ENCODE measurements around the gene NUCKS1.

The NUCKS1 gene

DNA sequence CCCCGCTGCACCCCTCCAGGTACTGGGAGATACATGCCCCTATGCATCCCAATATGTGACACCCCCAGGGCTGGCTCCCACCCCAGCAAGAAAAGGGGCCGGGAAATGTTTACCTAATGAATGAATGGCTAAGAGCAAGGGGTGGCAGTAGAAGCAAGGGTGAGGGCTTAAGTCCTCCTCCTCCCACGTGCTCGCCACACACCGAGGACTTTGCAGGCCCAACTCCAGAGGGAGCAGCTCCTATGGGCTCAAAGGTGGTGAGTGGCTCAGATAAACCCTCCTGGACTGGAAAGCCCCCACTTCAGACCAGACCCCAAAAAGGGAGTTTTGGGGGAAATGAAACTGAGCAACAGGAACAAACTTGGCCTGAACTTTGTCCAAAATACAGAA lies 81.0 kb downstream of the NUCKS1 start:
- TF ChIP-seq, protein P1, sequence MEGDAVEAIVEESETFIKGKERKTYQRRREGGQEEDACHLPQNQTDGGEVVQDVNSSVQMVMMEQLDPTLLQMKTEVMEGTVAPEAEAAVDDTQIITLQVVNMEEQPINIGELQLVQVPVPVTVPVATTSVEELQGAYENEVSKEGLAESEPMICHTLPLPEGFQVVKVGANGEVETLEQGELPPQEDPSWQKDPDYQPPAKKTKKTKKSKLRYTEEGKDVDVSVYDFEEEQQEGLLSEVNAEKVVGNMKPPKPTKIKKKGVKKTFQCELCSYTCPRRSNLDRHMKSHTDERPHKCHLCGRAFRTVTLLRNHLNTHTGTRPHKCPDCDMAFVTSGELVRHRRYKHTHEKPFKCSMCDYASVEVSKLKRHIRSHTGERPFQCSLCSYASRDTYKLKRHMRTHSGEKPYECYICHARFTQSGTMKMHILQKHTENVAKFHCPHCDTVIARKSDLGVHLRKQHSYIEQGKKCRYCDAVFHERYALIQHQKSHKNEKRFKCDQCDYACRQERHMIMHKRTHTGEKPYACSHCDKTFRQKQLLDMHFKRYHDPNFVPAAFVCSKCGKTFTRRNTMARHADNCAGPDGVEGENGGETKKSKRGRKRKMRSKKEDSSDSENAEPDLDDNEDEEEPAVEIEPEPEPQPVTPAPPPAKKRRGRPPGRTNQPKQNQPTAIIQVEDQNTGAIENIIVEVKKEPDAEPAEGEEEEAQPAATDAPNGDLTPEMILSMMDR (IDR thresholded peaks at IDR 0.05; ENCODE audit: control insufficient read depth, insufficient read depth, low read depth, low read length, missing control alignments): no peak
- no peak overlapping the region for H3K4me3 ChIP-seq (ENCODE audit: control insufficient read depth, low read depth, low read length)
- DNase-seq (ENCODE audit: low read depth): no peak

GRCh38 chr1:205667909-205668643 lies 81.9 kb downstream of the NUCKS1 start:
- no peak overlapping the region for H3K4me3 ChIP-seq (ENCODE audit: control insufficient read depth, low read depth, low read length)
- TF ChIP-seq, protein P1 (IDR thresholded peaks at IDR 0.05; ENCODE audit: control insufficient read depth, insufficient read depth, low read depth, low read length, missing control alignments): no peak
- no peak for DNase-seq (ENCODE audit: low read depth)

- no peak for DNase-seq (ENCODE audit: low read depth)
- TF ChIP-seq, protein P1 (IDR thresholded peaks at IDR 0.05; ENCODE audit: control insufficient read depth, insufficient read depth, low read depth, low read length, missing control alignments): no peak
- H3K4me3 ChIP-seq (ENCODE audit: control insufficient read depth, low read depth, low read length): no peak overlapping the region
Measured at GRCh38 chr1:205666372-205667166, 83.4 kb downstream of the NUCKS1 start.

DNA sequence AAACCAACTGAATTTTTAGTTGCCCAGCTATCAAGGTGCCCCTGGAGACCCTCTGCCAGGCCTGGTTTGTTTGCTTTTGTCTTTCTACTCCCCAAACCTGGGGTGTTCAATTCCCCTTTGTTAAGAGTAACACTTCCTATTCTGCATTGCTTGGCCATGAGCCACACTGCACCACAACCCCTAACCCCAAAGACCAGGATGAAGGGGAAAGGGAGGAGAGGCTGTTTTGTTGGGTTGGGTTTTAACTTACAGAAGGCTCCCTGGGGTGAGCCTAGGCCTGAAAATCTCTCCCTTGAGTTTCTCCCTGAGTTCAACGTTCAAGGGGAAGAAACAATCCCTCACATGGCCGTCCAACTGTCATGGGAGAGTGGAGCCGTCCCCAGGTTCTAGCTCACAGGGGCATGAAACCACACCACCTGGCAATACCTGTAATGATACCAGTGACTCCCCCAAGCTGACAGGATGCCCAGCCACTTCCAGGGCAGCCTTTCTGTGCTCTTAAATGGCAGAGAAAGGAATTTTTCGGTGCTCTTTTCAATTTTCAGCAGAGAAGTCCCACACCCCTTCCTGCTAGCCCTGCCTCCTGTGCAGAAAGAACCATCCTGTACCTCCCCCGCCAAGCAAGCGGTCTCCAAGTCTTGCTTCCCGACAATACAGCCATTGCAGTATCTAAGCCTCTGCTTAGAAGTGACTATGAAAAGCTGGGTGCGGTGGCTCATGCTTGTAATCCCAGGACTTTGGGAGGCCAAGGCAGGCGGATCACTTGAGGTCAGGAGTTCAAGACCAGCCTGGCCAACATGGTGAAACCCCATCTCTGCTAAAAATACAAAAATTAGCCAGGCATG lies 84.6 kb downstream of the NUCKS1 start:
- DNase-seq (ENCODE audit: low read depth): no peak
- TF ChIP-seq, protein P1 (IDR thresholded peaks at IDR 0.05; ENCODE audit: control insufficient read depth, insufficient read depth, low read depth, low read length, missing control alignments): no peak
- no peak overlapping the region for H3K4me3 ChIP-seq (ENCODE audit: control insufficient read depth, low read depth, low read length)

DNA sequence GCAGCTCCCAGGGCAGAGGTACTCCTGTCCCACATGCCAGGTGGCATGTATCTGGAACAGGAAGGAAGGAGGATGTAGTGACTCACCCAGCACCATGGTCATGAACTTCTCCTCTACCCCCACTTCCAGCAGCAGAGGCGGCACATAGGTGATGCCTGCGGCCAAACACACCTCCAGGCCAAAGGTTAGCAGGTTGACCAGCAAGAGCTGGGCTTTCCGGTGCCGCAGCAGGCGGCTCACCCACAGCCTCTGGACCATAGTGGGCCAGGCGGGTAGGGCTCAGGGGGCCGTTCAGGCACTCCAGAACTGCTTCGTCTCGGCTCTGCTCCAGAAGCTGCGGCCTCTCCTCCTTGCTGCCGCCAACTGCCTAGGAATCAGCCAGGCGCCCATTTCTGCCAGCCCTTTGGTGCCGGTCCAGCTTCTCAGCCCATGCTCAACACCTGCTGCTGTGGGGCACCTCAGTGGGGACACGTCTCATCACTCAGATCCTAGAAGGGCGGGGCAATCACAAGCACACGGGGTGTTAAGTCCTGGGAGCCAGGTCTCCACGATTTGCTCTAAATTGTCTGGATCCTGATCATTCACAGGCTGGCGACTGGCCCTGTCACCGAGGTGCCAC lies 85.5 kb downstream of the NUCKS1 start:
- H3K4me3 ChIP-seq (ENCODE audit: control insufficient read depth, low read depth, low read length): no peak overlapping the region
- TF ChIP-seq, protein P1 (IDR thresholded peaks at IDR 0.05; ENCODE audit: control insufficient read depth, insufficient read depth, low read depth, low read length, missing control alignments): no peak
- no peak for DNase-seq (ENCODE audit: low read depth)
